Activated T-cell treated with anti-CD3 and anti-CD28 coated beads, Interleukin-2, amount 50 U/mL, for 1 hour (primary cell): Measurements from ENCODE around the gene EPHA4.

Experiments
- DNase-seq: peaks from one replicate; pipeline ENCODE4 v3.0.0-alpha.2; 2020

Gene EPHA4

DNA sequence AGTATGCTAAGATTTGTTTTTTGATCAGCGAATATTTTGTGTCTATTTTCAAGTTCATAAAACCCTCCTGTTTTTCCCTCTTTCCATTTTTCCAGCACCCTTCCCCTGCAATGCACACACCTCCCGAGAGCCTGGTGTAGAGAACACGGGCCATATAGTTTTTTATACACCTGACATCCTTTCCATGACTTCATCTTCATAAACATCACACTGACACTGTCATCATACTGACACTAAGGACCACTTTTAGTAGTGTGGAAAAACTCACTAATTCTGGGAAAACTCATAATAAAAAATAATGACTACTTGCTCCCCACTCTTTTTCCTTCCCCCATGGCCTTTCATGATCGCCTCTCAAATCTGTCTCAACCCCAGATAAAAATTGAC lies 70.2 kb downstream of the EPHA4 start:
- no peak for DNase-seq

- DNase-seq: no peak
These were observed 70.8 kb downstream of the EPHA4 start for GRCh38 chr2:221501210-221501882.

GRCh38 chr2:221500501-221501209 lies 71.4 kb downstream of the EPHA4 start:
- DNase-seq: no peak

DNA sequence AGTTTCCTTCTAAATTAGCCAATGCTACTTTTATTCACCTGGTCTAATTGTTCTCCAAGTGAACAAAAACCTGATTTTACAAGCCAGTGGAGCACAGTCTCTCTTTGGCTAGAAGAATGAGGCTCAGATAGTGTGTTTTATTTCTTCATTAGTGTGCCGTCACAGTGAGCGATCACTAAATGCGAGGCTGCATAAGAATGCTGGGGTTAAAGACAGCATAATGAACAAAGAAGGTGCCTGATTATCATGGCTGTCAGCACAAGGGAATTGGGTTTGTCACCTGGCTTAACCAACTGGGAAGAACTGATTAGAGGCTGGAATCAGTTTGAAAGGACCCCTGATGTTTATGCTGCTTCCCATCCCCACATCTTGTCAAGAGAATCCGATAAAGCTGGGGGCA lies 76.4 kb downstream of the EPHA4 start:
- no peak for DNase-seq

GRCh38 chr2:221494556-221494955 lies 77.5 kb downstream of the EPHA4 start:
- no peak for DNase-seq

GRCh38 chr2:221493391-221493790 lies 78.7 kb downstream of the EPHA4 start:
- DNase-seq: no peak

DNA sequence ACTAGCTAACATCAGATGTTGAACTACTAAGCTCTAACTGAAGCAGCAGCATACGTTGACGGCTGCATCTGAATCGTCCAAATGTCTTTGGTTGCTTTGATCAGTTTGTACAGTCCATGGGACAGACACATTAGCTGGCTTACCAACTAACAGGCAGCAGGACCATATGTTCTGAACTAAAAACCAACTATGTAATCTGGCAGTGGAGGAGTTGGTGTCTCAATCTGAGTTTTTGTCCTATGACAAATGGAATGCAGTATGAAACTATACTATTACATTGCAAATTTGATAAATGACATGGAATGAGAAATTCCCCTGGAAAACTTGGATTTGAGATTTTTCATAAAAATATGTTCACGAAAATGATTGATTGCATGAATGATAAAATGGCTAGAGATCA lies 79.5 kb downstream of the EPHA4 start:
- no peak for DNase-seq

GRCh38 chr2:221490506-221491060 lies 81.5 kb downstream of the EPHA4 start:
- DNase-seq: no peak

GRCh38 chr2:221488136-221488807 lies 83.8 kb downstream of the EPHA4 start:
- no peak for DNase-seq

- no peak for DNase-seq
These were observed 86.0 kb downstream of the EPHA4 start for GRCh38 chr2:221486106-221486505.

DNA sequence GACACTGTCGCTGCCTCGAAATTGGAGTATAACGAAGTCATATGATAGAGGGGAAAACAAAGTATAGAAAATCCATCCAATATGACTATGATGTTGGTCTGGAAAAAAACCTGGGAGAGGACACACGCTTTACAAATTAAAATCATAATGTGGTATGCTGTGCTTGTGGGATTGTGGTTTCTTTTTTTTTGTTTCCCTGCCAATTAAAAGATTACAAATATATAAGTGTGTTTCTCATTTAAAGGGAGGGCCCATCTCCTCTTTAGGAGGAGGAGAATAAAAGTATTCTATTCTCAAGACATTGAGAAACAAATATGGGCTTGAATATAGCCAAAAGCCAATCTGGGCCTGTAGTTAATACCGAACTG lies 86.6 kb downstream of the EPHA4 start:
- DNase-seq: no peak

DNA sequence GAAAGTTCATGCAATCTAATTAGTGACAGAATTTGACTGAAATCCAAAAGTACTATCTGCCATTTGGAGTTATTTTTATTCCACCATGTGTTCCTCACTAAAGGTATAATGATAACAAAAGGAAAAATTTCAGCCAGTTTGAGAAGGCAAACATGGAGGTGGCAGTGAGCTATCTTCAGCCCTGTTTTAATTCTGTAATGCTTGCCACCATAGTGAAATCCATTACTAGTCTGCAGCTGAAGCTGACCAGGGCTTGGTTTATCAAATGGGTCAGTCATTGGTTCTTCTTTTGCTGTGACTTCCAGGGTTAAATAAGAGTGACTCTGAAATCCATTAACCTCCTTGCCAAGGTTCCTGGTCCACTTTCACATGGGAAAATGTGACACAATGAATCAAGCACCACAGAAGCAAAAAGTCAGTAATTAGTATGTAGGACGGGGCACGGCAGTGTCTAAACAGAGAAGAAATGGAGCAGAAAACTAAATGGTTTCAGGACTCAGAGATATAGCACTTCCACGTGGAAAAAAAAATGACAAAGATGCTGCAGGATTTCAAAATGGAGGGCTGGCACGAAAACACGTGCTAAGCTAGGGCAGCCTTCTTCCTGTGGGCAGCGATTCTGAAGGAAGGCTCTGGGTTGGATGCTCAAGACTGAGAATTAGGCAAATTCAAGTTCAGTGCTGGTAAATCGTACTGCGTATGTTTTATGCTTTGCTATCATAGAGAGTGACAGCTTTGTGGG lies 87.2 kb downstream of the EPHA4 start:
- no peak for DNase-seq

DNA sequence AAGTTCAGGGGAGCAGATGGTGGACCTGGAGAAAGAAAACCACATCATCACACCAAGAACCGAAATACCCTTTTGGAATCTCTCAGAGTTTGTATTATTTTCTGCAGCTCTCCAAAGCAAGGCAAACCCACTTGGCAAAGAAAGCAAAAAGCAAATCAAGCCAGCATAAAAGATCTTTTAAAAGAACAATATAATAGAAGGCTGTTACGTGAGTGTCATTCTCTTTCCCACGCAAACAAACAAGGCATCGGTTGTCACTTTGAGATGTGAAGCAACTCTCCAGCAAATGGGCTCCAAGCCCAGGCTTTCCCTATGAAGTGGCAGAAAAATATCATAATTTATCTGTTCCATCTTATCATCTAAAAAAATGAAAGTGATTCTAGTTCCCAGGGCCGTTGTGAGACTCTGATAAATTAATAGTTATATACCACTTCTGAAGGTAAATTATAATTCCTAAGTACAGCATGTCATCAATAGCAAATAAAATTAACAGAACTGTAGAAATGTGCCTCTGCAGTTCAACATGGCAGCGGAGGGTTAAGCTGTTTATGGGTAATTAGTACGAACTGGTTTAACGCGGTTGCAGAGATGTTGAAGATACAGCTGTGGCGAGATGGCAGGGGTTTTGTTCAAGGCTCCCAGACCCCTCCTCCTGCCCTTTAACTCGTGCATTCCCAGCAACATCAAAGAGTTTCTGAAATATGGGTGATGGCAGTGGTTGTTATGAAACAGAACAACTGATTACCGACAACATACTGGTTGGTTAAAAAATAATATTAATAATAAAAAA lies 89.2 kb downstream of the EPHA4 start:
- DNase-seq: no peak

GRCh38 chr2:221480821-221481220 lies 91.3 kb downstream of the EPHA4 start:
- no peak for DNase-seq

DNA sequence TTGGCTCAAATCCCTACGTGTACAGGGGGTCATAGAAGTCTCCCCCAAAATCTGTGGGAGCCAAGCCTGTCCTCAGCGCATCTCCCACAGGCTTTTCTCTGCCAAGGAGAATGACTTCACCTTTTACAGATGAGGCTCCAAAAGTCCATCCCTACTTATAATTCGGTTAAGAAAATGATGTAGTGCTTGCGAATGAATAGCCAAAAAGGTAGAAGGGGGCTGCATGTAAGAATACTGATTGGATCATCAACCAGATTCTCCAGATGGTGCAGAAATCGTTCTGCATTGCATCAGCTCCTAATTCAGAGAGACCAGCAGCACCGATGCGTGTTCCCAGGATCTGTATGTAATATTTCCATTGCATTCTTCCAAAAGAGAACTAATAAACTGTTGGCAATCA lies 91.9 kb downstream of the EPHA4 start:
- DNase-seq: no peak

GRCh38 chr2:221478485-221478863 lies 93.6 kb downstream of the EPHA4 start:
- DNase-seq: no peak

GRCh38 chr2:221477714-221478484 lies 94.2 kb downstream of the EPHA4 start:
- no peak for DNase-seq

- no peak for DNase-seq
These were observed 95.9 kb downstream of the EPHA4 start for GRCh38 chr2:221476195-221476594.

DNA sequence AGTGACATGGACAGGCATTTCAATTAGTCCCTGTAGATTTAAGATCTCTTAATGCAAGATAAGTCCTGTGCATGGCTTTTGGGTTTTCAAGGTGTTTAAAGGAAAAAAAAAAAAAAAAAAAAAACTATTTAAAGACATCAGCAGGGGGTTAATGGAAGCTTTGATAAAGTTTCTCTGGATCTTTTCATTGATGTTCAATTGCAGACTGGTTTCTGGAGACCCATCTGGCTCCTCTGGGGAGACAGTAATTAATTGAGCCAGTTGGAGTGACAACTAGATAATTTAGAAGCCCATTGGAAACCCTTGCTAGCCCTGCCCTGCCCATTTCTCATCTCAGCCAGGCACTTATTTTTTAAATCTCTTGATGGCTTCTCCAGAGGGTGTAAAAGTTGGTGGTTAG lies 98.7 kb downstream of the EPHA4 start:
- DNase-seq: no peak

DNA sequence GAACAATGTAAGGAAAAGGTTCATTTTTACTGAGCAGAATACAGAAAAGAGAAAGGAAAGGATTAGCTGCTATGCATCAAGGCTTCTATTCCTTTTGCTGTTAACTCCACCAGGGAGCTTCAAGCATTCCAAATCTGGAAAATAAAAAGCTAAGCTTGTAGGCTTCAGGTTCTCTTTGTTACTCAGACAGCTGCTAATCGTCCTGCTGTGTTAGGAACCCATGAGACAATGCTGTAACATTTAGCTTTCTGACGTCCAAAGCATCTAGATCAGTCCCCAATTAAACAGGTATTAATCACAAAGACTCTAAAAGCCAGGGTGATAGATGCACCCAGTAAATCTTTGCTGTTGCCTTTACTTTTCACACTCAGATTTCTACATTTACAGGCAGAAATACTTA lies 103.8 kb downstream of the EPHA4 start:
- DNase-seq: no peak

DNA sequence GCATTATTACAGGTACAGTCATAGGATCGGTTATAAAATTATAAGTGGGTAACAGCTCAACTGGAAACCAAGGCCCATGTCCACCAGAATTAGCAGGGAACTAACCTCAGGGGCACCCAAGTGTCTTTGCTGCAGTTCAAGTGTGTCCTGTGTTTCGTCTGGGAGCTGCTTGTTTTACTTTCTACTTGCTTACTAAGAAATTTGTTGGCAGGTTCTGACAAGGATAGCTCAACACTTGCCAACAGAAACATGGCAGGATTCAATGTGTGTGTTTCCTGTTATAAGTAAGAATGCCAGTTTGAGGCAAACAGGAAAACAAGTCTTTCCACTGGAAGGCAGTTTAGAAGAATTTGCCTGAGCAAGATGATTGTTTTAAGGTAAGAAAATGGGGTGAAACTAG lies 104.5 kb downstream of the EPHA4 start:
- no peak for DNase-seq

GRCh38 chr2:221466744-221467143 lies 105.4 kb downstream of the EPHA4 start:
- DNase-seq: no peak
